HG02678 (cell line): ENCODE results near the gene LIME1.
"Not testable (repeated sequence)": the region's sequence is repeated elsewhere in the genome, so short reads cannot be mapped to it uniquely, and the experiment has no call there.

Experiments used
- ATAC-seq: cut with Tn5 transposase; IDR thresholded peaks from one replicate; pipeline ENCODE4 v1.9.1; 2021; ENCODE audit warnings: mild to moderate bottlenecking, moderate library complexity; ENCODE audit not compliant: unreplicated experiment

LIME1 gene

GRCh38 chr20:63706852-63707557, 29.5 kb upstream of the LIME1 start:
- peak; percentile 14 for ATAC-seq

- peak; percentile 80 for ATAC-seq
Observed at GRCh38 chr20:63707558-63708300, 28.7 kb upstream of the LIME1 start, which contains the start of the genes ARFRP1 and ZGPAT. Gene ARFRP1, minus strand, starts transcription at chr20:63707976. Its CDS starts 885 bp downstream, at chr20:63707091. Gene ZGPAT, plus strand, starts transcription at chr20:63708039. Its CDS starts 542 bp downstream, at chr20:63708581.

- ATAC-seq = peak; percentile 7
Observed at GRCh38 chr20:63708301-63709148, 27.9 kb upstream of the LIME1 start.

GRCh38 chr20:63709149-63709527, 27.3 kb upstream of the LIME1 start:
- ATAC-seq = no peak

- ATAC-seq = no peak
Observed at GRCh38 chr20:63711085-63711645, 25.3 kb upstream of the LIME1 start.

GRCh38 chr20:63712191-63712590, 24.3 kb upstream of the LIME1 start:
- no peak for ATAC-seq

GRCh38 chr20:63714858-63715257, 21.6 kb upstream of the LIME1 start:
- ATAC-seq = no peak

- ATAC-seq = no peak
Observed at GRCh38 chr20:63718996-63719395, 17.5 kb upstream of the LIME1 start.

- ATAC-seq = not testable (repeated sequence)
Observed at GRCh38 chr20:63722967-63723622, 13.4 kb upstream of the LIME1 start.

- not testable (repeated sequence) for ATAC-seq
Observed at GRCh38 chr20:63730189-63730733, 6.2 kb upstream of the LIME1 start.

GRCh38 chr20:63731410-63731809, 5.1 kb upstream of the LIME1 start:
- no peak for ATAC-seq

GRCh38 chr20:63732118-63733095, 4.1 kb upstream of the LIME1 start:
- no peak for ATAC-seq

GRCh38 chr20:63733117-63733516, 3.3 kb upstream of the LIME1 start:
- no peak for ATAC-seq

GRCh38 chr20:63733579-63734081, 2.8 kb upstream of the LIME1 start:
- ATAC-seq = no peak

GRCh38 chr20:63734111-63734945, 2.1 kb upstream of the LIME1 start:
- no peak for ATAC-seq

- no peak for ATAC-seq
Observed at GRCh38 chr20:63734946-63735858, 1.3 kb upstream of the LIME1 start.
